Measurements from ENCODE around the gene PFAS. TPM values are rescaled to one million over a fixed set of nuclear protein-coding genes. Genes with fewer than 3 reads are reported as not detected.

PFAS gene
- total and polyA plus RNA-seq, 10 of the 15 experiments (the other 5 are each of a cell fraction or from before 2014, with no cell fraction given), result 13.9 to 122 (median 47.2) TPM

- TF ChIP-seq, protein P1, sequence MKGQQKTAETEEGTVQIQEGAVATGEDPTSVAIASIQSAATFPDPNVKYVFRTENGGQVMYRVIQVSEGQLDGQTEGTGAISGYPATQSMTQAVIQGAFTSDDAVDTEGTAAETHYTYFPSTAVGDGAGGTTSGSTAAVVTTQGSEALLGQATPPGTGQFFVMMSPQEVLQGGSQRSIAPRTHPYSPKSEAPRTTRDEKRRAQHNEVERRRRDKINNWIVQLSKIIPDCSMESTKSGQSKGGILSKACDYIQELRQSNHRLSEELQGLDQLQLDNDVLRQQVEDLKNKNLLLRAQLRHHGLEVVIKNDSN (IDR thresholded peaks at IDR 0.05; ENCODE audit: borderline replicate concordance, extremely low read length, insufficient read depth, low read depth, low read length), result no peak
- TF ChIP-seq, protein P2, sequence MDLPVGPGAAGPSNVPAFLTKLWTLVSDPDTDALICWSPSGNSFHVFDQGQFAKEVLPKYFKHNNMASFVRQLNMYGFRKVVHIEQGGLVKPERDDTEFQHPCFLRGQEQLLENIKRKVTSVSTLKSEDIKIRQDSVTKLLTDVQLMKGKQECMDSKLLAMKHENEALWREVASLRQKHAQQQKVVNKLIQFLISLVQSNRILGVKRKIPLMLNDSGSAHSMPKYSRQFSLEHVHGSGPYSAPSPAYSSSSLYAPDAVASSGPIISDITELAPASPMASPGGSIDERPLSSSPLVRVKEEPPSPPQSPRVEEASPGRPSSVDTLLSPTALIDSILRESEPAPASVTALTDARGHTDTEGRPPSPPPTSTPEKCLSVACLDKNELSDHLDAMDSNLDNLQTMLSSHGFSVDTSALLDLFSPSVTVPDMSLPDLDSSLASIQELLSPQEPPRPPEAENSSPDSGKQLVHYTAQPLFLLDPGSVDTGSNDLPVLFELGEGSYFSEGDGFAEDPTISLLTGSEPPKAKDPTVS (IDR thresholded peaks at IDR 0.05; ENCODE audit: low read depth, low read length), result no peak
- TF ChIP-seq RELA (IDR thresholded peaks at IDR 0.05; ENCODE audit: borderline replicate concordance, partially characterized antibody) (no peak), PML (IDR thresholded peaks at IDR 0.05; ENCODE audit: low read length) (peak; percentile 47; the same call in 1 of the 2 replicates), NRF1 (conservative IDR thresholded peaks at IDR 0.05; ENCODE audit: low read depth, low read length) (no peak), GATAD2B (conservative IDR thresholded peaks at IDR 0.05; ENCODE audit: low read depth) (no peak; the same call in 1 of the 2 replicates), ZNF622 (IDR thresholded peaks at IDR 0.05) (no peak), STAT1 (conservative IDR thresholded peaks at IDR 0.05) (no peak), FOS (IDR thresholded peaks at IDR 0.05; ENCODE audit: borderline replicate concordance, extremely low read depth, insufficient read length) (no peak), NR2C1 (IDR thresholded peaks at IDR 0.05) (no peak), BMI1 (IDR thresholded peaks at IDR 0.05; ENCODE audit: borderline replicate concordance) (no peak), RB1 (IDR thresholded peaks at IDR 0.05; ENCODE audit: borderline replicate concordance) (no peak), TCF12 (IDR thresholded peaks at IDR 0.05; ENCODE audit: low read depth, low read length) (no peak), DPF2 (IDR thresholded peaks at IDR 0.05) (peak; percentile 93), MXI1 (IDR thresholded peaks at IDR 0.05; ENCODE audit: low read depth, low read length) (no peak; the same call in 1 of the 2 replicates), MEF2A (IDR thresholded peaks at IDR 0.05; ENCODE audit: insufficient read depth, low read depth, low read length) (no peak), E4F1 (IDR thresholded peaks at IDR 0.05; ENCODE audit: borderline replicate concordance, partially characterized antibody) (no peak), MEF2B (IDR thresholded peaks at IDR 0.05; ENCODE audit: partially characterized antibody, poor library complexity, severe bottlenecking) (no peak), CUX1 (IDR thresholded peaks at IDR 0.05; ENCODE audit: insufficient replicate concordance, low read depth, low read length) (no peak)
- TF ChIP-seq, protein P3, sequence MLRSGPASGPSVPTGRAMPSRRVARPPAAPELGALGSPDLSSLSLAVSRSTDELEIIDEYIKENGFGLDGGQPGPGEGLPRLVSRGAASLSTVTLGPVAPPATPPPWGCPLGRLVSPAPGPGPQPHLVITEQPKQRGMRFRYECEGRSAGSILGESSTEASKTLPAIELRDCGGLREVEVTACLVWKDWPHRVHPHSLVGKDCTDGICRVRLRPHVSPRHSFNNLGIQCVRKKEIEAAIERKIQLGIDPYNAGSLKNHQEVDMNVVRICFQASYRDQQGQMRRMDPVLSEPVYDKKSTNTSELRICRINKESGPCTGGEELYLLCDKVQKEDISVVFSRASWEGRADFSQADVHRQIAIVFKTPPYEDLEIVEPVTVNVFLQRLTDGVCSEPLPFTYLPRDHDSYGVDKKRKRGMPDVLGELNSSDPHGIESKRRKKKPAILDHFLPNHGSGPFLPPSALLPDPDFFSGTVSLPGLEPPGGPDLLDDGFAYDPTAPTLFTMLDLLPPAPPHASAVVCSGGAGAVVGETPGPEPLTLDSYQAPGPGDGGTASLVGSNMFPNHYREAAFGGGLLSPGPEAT (IDR thresholded peaks at IDR 0.05; ENCODE audit: low read depth), result no peak; the same call in 1 of the 2 replicates
These were observed 26.8 kb upstream of the PFAS start (continued) for GRCh38 chr17:8222380-8222629.

Measured in GM12878 (cell line).